ENCODE results near the gene SORL1-AS1.

The SORL1-AS1 gene

GRCh38 chr11:121391914-121392313 lies 60.9 kb downstream of the SORL1-AS1 start:
- no peak for DNase-seq (ENCODE audit: low spot score)

- DNase-seq (ENCODE audit: low spot score): no peak
These were observed 63.1 kb downstream of the SORL1-AS1 start for GRCh38 chr11:121389651-121390050.
